ENCODE results near the gene C3AR1. TPM values are rescaled to one million over a fixed set of nuclear protein-coding genes. Genes with fewer than 3 reads are reported as not detected.
A peak's percentile ranks its signal among the peaks of the same experiment; 100 is the strongest.

Gene C3AR1
- total and polyA plus RNA-seq, 4 donors: 1.5 to 8.8 (median 5.0) TPM

DNA sequence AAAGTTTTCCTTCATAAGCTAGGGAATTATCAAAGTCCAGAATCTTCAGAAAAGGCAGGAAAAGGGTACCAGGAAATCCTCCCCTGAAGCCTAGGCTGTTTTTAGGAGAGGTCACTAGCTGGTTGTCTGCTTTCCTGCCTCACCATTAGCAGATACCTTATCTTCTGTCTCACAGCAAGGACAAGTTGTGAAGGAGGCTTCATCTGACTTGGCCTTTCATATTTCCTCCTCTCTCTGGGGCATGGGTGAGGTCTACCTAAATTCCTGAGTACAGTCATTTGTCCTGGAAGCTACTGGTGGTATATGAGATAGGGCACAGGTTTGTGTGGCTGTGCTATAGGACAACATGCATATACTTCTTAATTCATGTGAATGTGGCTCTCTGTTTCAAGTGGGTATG is 31.4 kb downstream of the C3AR1 start:
- H3K4me1 ChIP-seq (ENCODE audit: control insufficient read depth in 4 of 4, insufficient read depth in 4 of 4, low read length in 3 of 4): peaks cover 8 to 62% (median 44%) of the 10 kb centered on the region in 4 donors
- H3K36me3 ChIP-seq (ENCODE audit: control insufficient read depth in 4 of 4, insufficient read depth in 3 of 4, low read depth in 1 of 4, low read length in 3 of 4): peaks cover 0 to 3% (median under 1%) of the 10 kb centered on the region in 4 donors
- H3K9ac ChIP-seq (ENCODE audit: low read depth in 1 of 2, low read length in 2 of 2): no peak overlapping the region
- no peak for DNase-seq (ENCODE audit: low spot score)
- H3K27me3 ChIP-seq (ENCODE audit: control insufficient read depth in 4 of 4, insufficient read depth in 4 of 4, low read length in 3 of 4): no peaks in the 10 kb centered on the region
- H3K9me3 ChIP-seq (ENCODE audit: control insufficient read depth in 4 of 4, low read length in 3 of 4): no peaks in the 10 kb centered on the region
- H3K4me3 ChIP-seq (ENCODE audit: low read depth in 1 of 3, low read length in 3 of 3): no peak overlapping the region
- H3K27ac ChIP-seq (ENCODE audit: low read depth in 1 of 2, low read length in 2 of 2): no peak overlapping the region
- TF ChIP-seq ZBTB33 (IDR thresholded peaks at IDR 0.05) (no peak), FOXA1 (IDR thresholded peaks at IDR 0.05) (no peak), NR2F2 (IDR thresholded peaks at IDR 0.05) (no peak), REST (IDR thresholded peaks at IDR 0.05) (no peak), JUND (IDR thresholded peaks at IDR 0.05) (no peak), MAX (IDR thresholded peaks at IDR 0.05) (no peak)

- Histone ChIP-seq H3K36me3 (ENCODE audit: control insufficient read depth in 4 of 4, insufficient read depth in 3 of 4, low read depth in 1 of 4, low read length in 3 of 4) (no peaks in the 10 kb centered on the region), H3K27ac (ENCODE audit: low read depth in 1 of 2, low read length in 2 of 2) (peak overlapping the region; percentile 88 to 94), H3K4me3 (ENCODE audit: low read depth in 1 of 3, low read length in 3 of 3) (peak overlapping the region; percentile 71 to 86 (median 81)), H3K4me1 (ENCODE audit: control insufficient read depth in 4 of 4, insufficient read depth in 4 of 4, low read length in 3 of 4) (peaks cover 7 to 56% (median 39%) of the 10 kb centered on the region in 4 donors), H3K9ac (ENCODE audit: low read depth in 1 of 2, low read length in 2 of 2) (peak overlapping the region; percentile 46 to 84), H3K27me3 (ENCODE audit: control insufficient read depth in 4 of 4, insufficient read depth in 4 of 4, low read length in 3 of 4) (no peaks in the 10 kb centered on the region), H3K9me3 (ENCODE audit: control insufficient read depth in 4 of 4, low read length in 3 of 4) (no peaks in the 10 kb centered on the region)
- WGBS: 20% methylated on average over 17 of the region's 17 CpGs
- DNase-seq (ENCODE audit: low spot score): peak; percentile 83
- TF ChIP-seq RAD21 (IDR thresholded peaks at IDR 0.05) (no peak), HNF4G (IDR thresholded peaks at IDR 0.05) (no peak), ZBTB33 (IDR thresholded peaks at IDR 0.05) (no peak), HNF4A (conservative IDR thresholded peaks at IDR 0.05) (no peak), JUND (IDR thresholded peaks at IDR 0.05) (no peak), ATF3 (IDR thresholded peaks at IDR 0.05) (no peak), YY1 (IDR thresholded peaks at IDR 0.05) (no peak), SP1 (IDR thresholded peaks at IDR 0.05) (no peak)
Observed at GRCh38 chr12:8033153-8034044, 32.8 kb downstream of the C3AR1 start.

Measured in liver (tissue), 9 donors.